ENCODE data around the gene PLCL2.

PLCL2 gene

DNA sequence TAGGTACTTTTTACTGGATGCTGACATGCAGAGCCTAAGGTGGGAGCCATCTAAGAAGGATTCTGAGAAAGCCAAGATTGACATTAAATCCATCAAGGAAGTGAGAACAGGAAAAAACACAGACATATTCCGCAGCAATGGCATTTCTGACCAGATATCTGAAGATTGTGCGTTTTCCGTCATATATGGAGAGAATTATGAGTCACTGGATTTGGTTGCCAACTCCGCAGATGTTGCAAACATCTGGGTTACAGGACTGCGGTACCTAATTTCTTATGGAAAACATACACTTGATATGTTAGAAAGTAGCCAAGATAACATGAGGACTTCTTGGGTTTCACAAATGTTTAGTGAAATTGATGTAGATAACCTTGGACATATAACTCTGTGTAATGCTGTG lies 125.1 kb downstream of the PLCL2 start:
- POLR2A ChIA-PET (ENCODE audit: low non-redundant PET): no interaction called here
- no peak overlapping the region for H3K27ac ChIP-seq
- TF ChIP-seq, protein P1, sequence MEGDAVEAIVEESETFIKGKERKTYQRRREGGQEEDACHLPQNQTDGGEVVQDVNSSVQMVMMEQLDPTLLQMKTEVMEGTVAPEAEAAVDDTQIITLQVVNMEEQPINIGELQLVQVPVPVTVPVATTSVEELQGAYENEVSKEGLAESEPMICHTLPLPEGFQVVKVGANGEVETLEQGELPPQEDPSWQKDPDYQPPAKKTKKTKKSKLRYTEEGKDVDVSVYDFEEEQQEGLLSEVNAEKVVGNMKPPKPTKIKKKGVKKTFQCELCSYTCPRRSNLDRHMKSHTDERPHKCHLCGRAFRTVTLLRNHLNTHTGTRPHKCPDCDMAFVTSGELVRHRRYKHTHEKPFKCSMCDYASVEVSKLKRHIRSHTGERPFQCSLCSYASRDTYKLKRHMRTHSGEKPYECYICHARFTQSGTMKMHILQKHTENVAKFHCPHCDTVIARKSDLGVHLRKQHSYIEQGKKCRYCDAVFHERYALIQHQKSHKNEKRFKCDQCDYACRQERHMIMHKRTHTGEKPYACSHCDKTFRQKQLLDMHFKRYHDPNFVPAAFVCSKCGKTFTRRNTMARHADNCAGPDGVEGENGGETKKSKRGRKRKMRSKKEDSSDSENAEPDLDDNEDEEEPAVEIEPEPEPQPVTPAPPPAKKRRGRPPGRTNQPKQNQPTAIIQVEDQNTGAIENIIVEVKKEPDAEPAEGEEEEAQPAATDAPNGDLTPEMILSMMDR (conservative IDR thresholded peaks at IDR 0.05; ENCODE audit: low read depth): no peak
- CTCF ChIA-PET: no interaction called here
- DNase-seq (ENCODE audit: low spot score): no peak

GRCh38 chr3:17011728-17012338 lies 127.1 kb downstream of the PLCL2 start:
- TF ChIP-seq, protein P1 (conservative IDR thresholded peaks at IDR 0.05; ENCODE audit: low read depth): no peak
- POLR2A ChIA-PET (ENCODE audit: low non-redundant PET): no interaction called here
- H3K27ac ChIP-seq: no peak overlapping the region
- CTCF ChIA-PET: no interaction called here
- DNase-seq (ENCODE audit: low spot score): no peak

- H3K27ac ChIP-seq: no peak overlapping the region
- DNase-seq (ENCODE audit: low spot score): no peak
- ChIA-PET CTCF (no interaction called here), POLR2A (ENCODE audit: low non-redundant PET) (no interaction called here)
- TF ChIP-seq, protein P1 (conservative IDR thresholded peaks at IDR 0.05; ENCODE audit: low read depth): no peak
Observed at GRCh38 chr3:17013050-17013449, 128.3 kb downstream of the PLCL2 start.

GRCh38 chr3:17013571-17013970 lies 128.8 kb downstream of the PLCL2 start:
- no peak overlapping the region for H3K27ac ChIP-seq
- CTCF ChIA-PET: no interaction called here
- TF ChIP-seq, protein P1 (conservative IDR thresholded peaks at IDR 0.05; ENCODE audit: low read depth): no peak
- DNase-seq (ENCODE audit: low spot score): no peak
- POLR2A ChIA-PET (ENCODE audit: low non-redundant PET): no interaction called here

- CTCF ChIA-PET: no interaction called here
- POLR2A ChIA-PET (ENCODE audit: low non-redundant PET): no interaction called here
- no peak overlapping the region for H3K27ac ChIP-seq
- TF ChIP-seq, protein P1 (conservative IDR thresholded peaks at IDR 0.05; ENCODE audit: low read depth): no peak
- DNase-seq (ENCODE audit: low spot score): no peak
Observed at GRCh38 chr3:17014284-17014683, 129.5 kb downstream of the PLCL2 start.

DNA sequence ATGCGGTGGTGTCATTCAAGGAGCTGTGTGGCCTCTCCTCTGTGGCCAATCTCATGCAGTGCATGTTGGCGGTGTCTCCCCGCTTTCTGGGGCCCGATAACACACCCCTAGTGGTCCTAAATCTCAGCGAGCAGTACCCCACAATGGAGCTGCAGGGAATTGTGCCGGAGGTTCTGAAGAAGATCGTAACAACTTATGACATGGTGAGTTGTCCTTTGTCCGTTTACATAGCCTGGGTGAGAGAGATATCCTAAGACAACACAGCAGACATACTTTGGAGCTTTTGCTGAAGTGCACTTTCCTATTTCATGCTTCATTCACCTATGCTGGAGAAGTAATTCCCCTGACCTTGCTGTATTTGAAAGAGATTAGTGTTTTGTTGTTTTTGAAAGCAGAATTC lies 130.0 kb downstream of the PLCL2 start:
- ChIA-PET POLR2A (ENCODE audit: low non-redundant PET) (no interaction called here), CTCF (no interaction called here)
- no peak for DNase-seq (ENCODE audit: low spot score)
- TF ChIP-seq, protein P1 (conservative IDR thresholded peaks at IDR 0.05; ENCODE audit: low read depth): no peak
- no peak overlapping the region for H3K27ac ChIP-seq

GRCh38 chr3:17021614-17022013 lies 136.9 kb downstream of the PLCL2 start:
- no peak overlapping the region for H3K27ac ChIP-seq
- TF ChIP-seq, protein P1 (conservative IDR thresholded peaks at IDR 0.05; ENCODE audit: low read depth): no peak
- ChIA-PET POLR2A (ENCODE audit: low non-redundant PET) (no interaction called here), CTCF (no interaction called here)
- no peak for DNase-seq (ENCODE audit: low spot score)

Measured in RWPE1 (cell line).